ENCODE measurements around the gene KRTAP5-8. TPM values are rescaled to one million over a fixed set of nuclear protein-coding genes. Genes with fewer than 3 reads are reported as not detected.
"Not testable (repeated sequence)": the region's sequence is repeated elsewhere in the genome, so short reads cannot be mapped to it uniquely, and the experiment has no call there.

Gene KRTAP5-8
- total RNA-seq, 4 donors from 2014 or later = 0.82 TPM; not detected in 3

DNA sequence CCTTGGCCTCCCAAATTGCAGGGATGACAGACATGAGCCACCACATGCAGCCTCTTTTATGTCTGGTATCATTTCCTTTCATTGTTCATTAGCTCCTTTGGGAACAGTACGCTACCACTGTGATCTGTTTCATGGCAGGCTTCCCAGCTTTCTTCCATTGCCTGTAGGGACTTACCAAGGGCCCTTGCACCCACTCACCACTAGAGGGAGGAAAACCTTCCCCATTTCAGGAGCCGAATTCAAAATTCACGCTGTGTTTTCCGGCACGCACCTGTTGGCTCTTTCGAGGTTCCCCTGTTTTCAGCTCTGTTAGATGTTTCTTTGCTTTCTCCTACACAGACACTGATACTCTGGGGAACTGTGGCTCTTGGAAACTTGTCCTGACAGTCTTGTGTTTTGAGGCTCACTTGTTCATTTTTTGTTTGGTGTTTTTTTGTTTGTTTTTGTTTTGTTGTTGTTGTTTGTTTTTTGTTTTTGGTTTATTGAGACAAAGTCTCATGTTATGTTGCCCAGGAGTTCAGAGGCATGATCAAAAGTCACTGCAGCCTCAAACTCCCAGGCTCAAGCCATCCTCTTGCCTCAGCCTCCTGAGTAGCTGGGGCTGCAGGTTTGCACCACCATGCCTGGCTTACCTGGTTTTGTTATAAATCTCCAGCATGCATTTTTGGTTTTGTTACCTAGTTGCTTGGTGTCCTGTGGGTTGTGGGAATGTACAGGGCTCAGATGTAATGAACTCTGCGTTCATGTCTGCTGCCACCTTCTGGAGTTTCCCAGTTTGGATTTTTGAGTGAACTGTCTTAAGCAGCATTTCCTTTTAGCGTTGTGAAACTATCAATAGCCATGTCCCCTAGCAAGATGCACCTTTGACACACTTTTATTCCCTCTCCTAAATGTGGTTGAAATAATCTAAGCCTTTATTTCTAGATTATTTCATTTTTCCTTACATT lies 42.5 kb downstream of the KRTAP5-8 start:
- intact Hi-C loops (cut with DNase I; ENCODE audit: low total_unique reads) = no loop called here
- ATAC-seq (peak; percentile 90 to 94), DNase-seq (peak; percentile 36 to 37)
- no peaks in the 10 kb centered on the region for H3K9me3 ChIP-seq
- in situ Hi-C loops (cut with MboI; ENCODE audit: low sequenced_read_pairs in 4 of 4) = no loop called here
- TF ChIP-seq POLR2A (IDR thresholded peaks at IDR 0.05) = no peak
- TF ChIP-seq, protein P1, sequence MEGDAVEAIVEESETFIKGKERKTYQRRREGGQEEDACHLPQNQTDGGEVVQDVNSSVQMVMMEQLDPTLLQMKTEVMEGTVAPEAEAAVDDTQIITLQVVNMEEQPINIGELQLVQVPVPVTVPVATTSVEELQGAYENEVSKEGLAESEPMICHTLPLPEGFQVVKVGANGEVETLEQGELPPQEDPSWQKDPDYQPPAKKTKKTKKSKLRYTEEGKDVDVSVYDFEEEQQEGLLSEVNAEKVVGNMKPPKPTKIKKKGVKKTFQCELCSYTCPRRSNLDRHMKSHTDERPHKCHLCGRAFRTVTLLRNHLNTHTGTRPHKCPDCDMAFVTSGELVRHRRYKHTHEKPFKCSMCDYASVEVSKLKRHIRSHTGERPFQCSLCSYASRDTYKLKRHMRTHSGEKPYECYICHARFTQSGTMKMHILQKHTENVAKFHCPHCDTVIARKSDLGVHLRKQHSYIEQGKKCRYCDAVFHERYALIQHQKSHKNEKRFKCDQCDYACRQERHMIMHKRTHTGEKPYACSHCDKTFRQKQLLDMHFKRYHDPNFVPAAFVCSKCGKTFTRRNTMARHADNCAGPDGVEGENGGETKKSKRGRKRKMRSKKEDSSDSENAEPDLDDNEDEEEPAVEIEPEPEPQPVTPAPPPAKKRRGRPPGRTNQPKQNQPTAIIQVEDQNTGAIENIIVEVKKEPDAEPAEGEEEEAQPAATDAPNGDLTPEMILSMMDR (IDR thresholded peaks at IDR 0.05 in 4 of 5, conservative IDR thresholded peaks at IDR 0.05 in 1 of 5) = peak; percentile 18 to 77 (median 51)
- H3K36me3 ChIP-seq = no peaks in the 10 kb centered on the region
- peaks cover 0 to 3% (median 0%) of the 10 kb centered on the region in 3 donors for H3K27me3 ChIP-seq
- H3K4me1 ChIP-seq = no peaks in the 10 kb centered on the region
- no peak overlapping the region for H3K4me3 ChIP-seq
- no peak overlapping the region for H3K27ac ChIP-seq

- H3K36me3 ChIP-seq = no peaks in the 10 kb centered on the region
- in situ Hi-C loops (cut with MboI; ENCODE audit: low sequenced_read_pairs in 4 of 4) (no loop called here), intact Hi-C loops (cut with DNase I; ENCODE audit: low total_unique reads) (no loop called here)
- H3K9me3 ChIP-seq = no peaks in the 10 kb centered on the region
- ATAC-seq = no peak
- TF ChIP-seq, protein P1 (IDR thresholded peaks at IDR 0.05 in 4 of 5, conservative IDR thresholded peaks at IDR 0.05 in 1 of 5) = no peak
- TF ChIP-seq POLR2A (IDR thresholded peaks at IDR 0.05) = no peak
- no peak overlapping the region for H3K27ac ChIP-seq
- no peak for DNase-seq
- no peak overlapping the region for H3K4me3 ChIP-seq
- H3K4me1 ChIP-seq = no peaks in the 10 kb centered on the region
- H3K27me3 ChIP-seq = peaks cover 0 to 3% (median 0%) of the 10 kb centered on the region in 3 donors
Measured at GRCh38 chr11:71581826-71582225, 44.0 kb downstream of the KRTAP5-8 start.

DNA sequence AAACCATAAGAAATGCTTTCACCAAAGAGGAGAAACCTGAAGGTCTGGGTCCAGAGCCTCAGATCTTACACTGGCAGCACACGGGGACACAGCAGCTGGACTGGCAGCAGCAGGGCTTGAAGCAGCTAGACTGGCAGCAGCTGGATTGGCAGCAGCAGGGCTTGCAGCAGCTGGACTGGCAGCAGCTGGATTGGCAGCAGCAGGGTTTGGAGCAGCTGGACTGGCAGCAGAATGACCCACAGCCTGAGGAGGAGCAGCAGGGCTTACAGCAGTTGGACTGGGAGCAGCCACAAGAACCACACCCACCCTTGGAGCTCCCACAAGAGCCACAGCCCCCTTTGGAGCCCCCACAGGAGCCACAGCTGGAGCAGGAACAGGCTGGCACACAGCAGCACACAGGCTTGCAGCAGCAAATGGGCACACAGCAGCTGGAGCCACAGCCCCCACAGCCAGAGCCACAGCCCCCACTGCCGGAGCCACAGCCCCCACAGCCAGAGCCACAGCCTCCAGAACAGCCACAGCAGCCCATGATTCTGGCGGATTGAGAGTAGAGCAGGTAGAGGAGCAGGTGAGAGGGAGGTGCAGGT lies 44.6 kb downstream of the KRTAP5-8 start, which contains the start of gene KRTAP5-11:
Gene KRTAP5-11 (minus strand): TSS at position 567 of the 587 bp plus-strand sequence. CDS start 38 bp downstream, at position 529.
- Histone ChIP-seq H3K27me3 (peaks cover 0 to 3% (median 0%) of the 10 kb centered on the region in 3 donors), H3K9me3 (no peaks in the 10 kb centered on the region), H3K36me3 (no peaks in the 10 kb centered on the region), H3K4me1 (no peaks in the 10 kb centered on the region), H3K27ac (no peak within 1 kb of the TSS), H3K4me3 (no peak within 1 kb of the TSS)
- ATAC-seq (no peak), DNase-seq (no peak)
- TF ChIP-seq, protein P1 (IDR thresholded peaks at IDR 0.05 in 4 of 5, conservative IDR thresholded peaks at IDR 0.05 in 1 of 5) = no peak
- no peak for TF ChIP-seq POLR2A (IDR thresholded peaks at IDR 0.05)
- intact Hi-C loops (cut with DNase I; ENCODE audit: low total_unique reads) = no loop called here
- in situ Hi-C loops (cut with MboI; ENCODE audit: low sequenced_read_pairs in 4 of 4) = no loop called here

- H3K27ac ChIP-seq; in situ Hi-C loops (cut with MboI; ENCODE audit: low sequenced_read_pairs in 4 of 4); H3K4me3 ChIP-seq; H3K9me3 ChIP-seq; intact Hi-C loops (cut with DNase I; ENCODE audit: low total_unique reads); H3K27me3 ChIP-seq; DNase-seq; H3K4me1 ChIP-seq; ATAC-seq; H3K36me3 ChIP-seq: not testable (repeated sequence)
Measured at GRCh38 chr11:71582969-71583368, 45.1 kb downstream of the KRTAP5-8 start.

DNA sequence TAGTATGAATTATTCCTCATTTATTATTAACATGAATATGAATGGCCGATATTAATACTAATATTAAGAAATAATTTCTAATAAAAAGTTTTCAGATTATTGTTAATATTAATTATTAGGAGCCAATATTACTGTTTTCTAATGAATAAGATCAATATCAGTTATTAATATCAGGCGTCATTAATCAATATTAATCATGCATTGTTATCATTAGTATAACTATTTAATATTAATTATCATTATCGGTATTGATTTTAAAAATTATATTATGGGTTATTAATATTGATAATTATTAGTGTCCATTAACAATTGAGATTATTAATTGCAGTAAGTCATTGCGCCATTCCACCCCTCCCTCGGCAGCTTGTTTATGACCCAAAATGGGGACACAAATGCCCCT lies 47.8 kb downstream of the KRTAP5-8 start:
- ATAC-seq, DNase-seq, H3K27me3 ChIP-seq: not testable (repeated sequence)

DNA sequence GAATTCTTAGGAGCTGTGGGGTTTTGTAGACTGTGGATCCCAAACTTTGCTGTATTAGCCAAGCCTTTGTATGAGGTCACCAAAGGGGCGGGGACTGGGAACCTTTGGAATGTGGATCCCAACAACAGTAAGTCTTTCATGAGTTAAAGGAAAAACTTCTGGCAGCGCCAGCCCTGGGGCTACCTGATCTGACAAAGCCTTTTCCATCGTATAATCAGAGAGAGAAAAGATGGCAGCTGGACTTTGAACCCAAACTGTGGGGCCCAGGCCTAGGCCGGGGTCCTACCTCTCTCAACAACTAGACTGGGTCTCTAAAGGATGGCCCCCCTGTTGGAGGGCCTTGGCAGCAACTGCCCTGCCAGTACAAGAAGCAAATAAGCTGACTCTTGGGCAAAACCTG lies 50.5 kb downstream of the KRTAP5-8 start:
- not testable (repeated sequence) for ATAC-seq, DNase-seq

More for the DNA sequence above, 47.8 kb downstream of the KRTAP5-8 start:
- H3K36me3 ChIP-seq; in situ Hi-C loops (cut with MboI; ENCODE audit: low sequenced_read_pairs in 4 of 4); H3K4me1 ChIP-seq; H3K4me3 ChIP-seq; H3K27ac ChIP-seq; H3K9me3 ChIP-seq; intact Hi-C loops (cut with DNase I; ENCODE audit: low total_unique reads): not testable (repeated sequence)

More for the DNA sequence above, 50.5 kb downstream of the KRTAP5-8 start:
- H3K4me1 ChIP-seq; H3K4me3 ChIP-seq; H3K9me3 ChIP-seq; in situ Hi-C loops (cut with MboI; ENCODE audit: low sequenced_read_pairs in 4 of 4); H3K36me3 ChIP-seq; H3K27me3 ChIP-seq; intact Hi-C loops (cut with DNase I; ENCODE audit: low total_unique reads); H3K27ac ChIP-seq: not testable (repeated sequence)

Data from gastrocnemius medialis (tissue), 4 donors.